Activated CD8-positive, alpha-beta T cell treated with anti-CD3 and anti-CD28 coated beads, Interleukin-2, amount 10 ng/mL, durations not matched to agents 7 days and 5 days (primary cell): ENCODE results near the gene SEMA3F. TPM values are rescaled to one million over a fixed set of nuclear protein-coding genes. Genes with fewer than 3 reads are reported as not detected.

Experiments used
- ATAC-seq: fragments of 150-1000 bp; cut with Tn5 transposase; one replicate; pipeline ENCODE4 v1.10.0; 2021; ENCODE audit warnings: moderate library complexity
- CTCF ChIA-PET: fragments of 350-600 bp; sonication (Branson Sonifier 250); formaldehyde crosslinking; loops from one replicate; lab custom pipeline; 2021; ENCODE audit warnings: antibody characterized with exemption; lab: Charles Lee
- POLR2A ChIA-PET: fragments of 350-600 bp; sonication (Branson Sonifier 250); formaldehyde crosslinking; loops from one replicate; lab custom pipeline; 2021; ENCODE audit warnings: antibody characterized with exemption; lab: Charles Lee
- DNase-seq: peaks from one replicate; pipeline ENCODE4 v3.0.0-alpha.2; 2020
- H3K27ac Mint-ChIP-seq: one replicate; pipeline ENCODE4 v1.8.0; 2021; ENCODE audit warnings: mild to moderate bottlenecking, mixed read lengths
- H3K27me3 Mint-ChIP-seq: one replicate; pipeline ENCODE4 v1.8.0; 2021; ENCODE audit warnings: low read depth, mixed read lengths
- H3K36me3 Mint-ChIP-seq: one replicate; pipeline ENCODE4 v1.8.0; 2021; ENCODE audit warnings: low read depth, mixed read lengths
- H3K4me1 Mint-ChIP-seq: one replicate; pipeline ENCODE4 v1.8.0; 2021; ENCODE audit warnings: low read depth, mixed read lengths
- H3K4me3 Mint-ChIP-seq: one replicate; pipeline ENCODE4 v1.8.0; 2021; ENCODE audit warnings: mild to moderate bottlenecking, mixed read lengths
- H3K9me3 Mint-ChIP-seq: one replicate; pipeline ENCODE4 v1.8.0; 2022; ENCODE audit warnings: mixed read lengths; ENCODE audit not compliant: insufficient read depth
- total RNA-seq, 2 experiments: library from RNA; stranded (reverse); gene quantifications; one replicate each; pipeline ENCODE4 v1.2.3, GENCODE V29; 2021

Gene SEMA3F
- total RNA-seq, 2 experiments from 2014 or later: not detected

- H3K27me3 Mint-ChIP-seq: no peaks in the 10 kb centered on the region
- ChIA-PET POLR2A (no interaction called here), CTCF (no interaction called here)
- no peak for ATAC-seq
- H3K27ac Mint-ChIP-seq: no peak overlapping the region
- no peaks in the 10 kb centered on the region for H3K4me1 Mint-ChIP-seq
- H3K4me3 Mint-ChIP-seq: no peak overlapping the region
- no peak for DNase-seq
- no peaks in the 10 kb centered on the region for H3K9me3 Mint-ChIP-seq
- H3K36me3 Mint-ChIP-seq: no peaks in the 10 kb centered on the region
Observed at GRCh38 chr3:50167841-50168209, 12.7 kb downstream of the SEMA3F start.

- no peaks in the 10 kb centered on the region for H3K4me1 Mint-ChIP-seq
- POLR2A ChIA-PET: no interaction called here
- ATAC-seq (no peak), DNase-seq (no peak)
- no peaks in the 10 kb centered on the region for H3K9me3 Mint-ChIP-seq
- CTCF ChIA-PET: no interaction called here
- no peak overlapping the region for H3K27ac Mint-ChIP-seq
- H3K27me3 Mint-ChIP-seq: no peaks in the 10 kb centered on the region
- no peaks in the 10 kb centered on the region for H3K36me3 Mint-ChIP-seq
- H3K4me3 Mint-ChIP-seq: no peak overlapping the region
Observed at GRCh38 chr3:50168388-50168787, 13.3 kb downstream of the SEMA3F start.

- CTCF ChIA-PET: no interaction called here
Observed at GRCh38 chr3:50168791-50169190, 13.7 kb downstream of the SEMA3F start.

GRCh38 chr3:50169232-50169832, 14.2 kb downstream of the SEMA3F start:
- ChIA-PET CTCF (interaction anchor here (1.4 to 1.5 kb wide), 2 partner anchors 23 to 25 kb away, joined by 3 to 4 read pairs; no protein-coding TSS in a partner anchor), POLR2A (no interaction called here)
- no peak for ATAC-seq
- H3K27me3 Mint-ChIP-seq: no peaks in the 10 kb centered on the region
- no peak for DNase-seq
- H3K9me3 Mint-ChIP-seq: no peaks in the 10 kb centered on the region
- H3K27ac Mint-ChIP-seq: no peak overlapping the region
- H3K4me1 Mint-ChIP-seq: peaks cover 5% of the 10 kb centered on the region
- no peaks in the 10 kb centered on the region for H3K36me3 Mint-ChIP-seq
- H3K4me3 Mint-ChIP-seq: no peak overlapping the region

More at GRCh38 chr3:50168791-50169190, 13.7 kb downstream of the SEMA3F start:
- Mint-ChIP-seq H3K4me3 (no peak overlapping the region), H3K27me3 (no peaks in the 10 kb centered on the region), H3K27ac (no peak overlapping the region), H3K36me3 (no peaks in the 10 kb centered on the region), H3K9me3 (no peaks in the 10 kb centered on the region), H3K4me1 (peaks cover 3% of the 10 kb centered on the region)
- POLR2A ChIA-PET: no interaction called here
- DNase-seq (no peak), ATAC-seq (no peak)

GRCh38 chr3:50169858-50170257, 14.7 kb downstream of the SEMA3F start:
- ATAC-seq (no peak), DNase-seq (no peak)
- Mint-ChIP-seq H3K4me1 (peaks cover 5% of the 10 kb centered on the region), H3K36me3 (no peaks in the 10 kb centered on the region), H3K27ac (no peak overlapping the region), H3K9me3 (no peaks in the 10 kb centered on the region), H3K27me3 (no peaks in the 10 kb centered on the region), H3K4me3 (no peak overlapping the region)
- CTCF ChIA-PET: interaction anchor here (1.0 to 1.5 kb wide), 3 partner anchors 22 to 77 kb away, joined by 3 to 4 read pairs (median 3); no protein-coding TSS in a partner anchor
- POLR2A ChIA-PET: no interaction called here

- no peak overlapping the region for H3K27ac Mint-ChIP-seq
- H3K4me1 Mint-ChIP-seq: peaks cover 5% of the 10 kb centered on the region
- no peaks in the 10 kb centered on the region for H3K27me3 Mint-ChIP-seq
- ATAC-seq (no peak), DNase-seq (no peak)
- no peaks in the 10 kb centered on the region for H3K36me3 Mint-ChIP-seq
- no peaks in the 10 kb centered on the region for H3K9me3 Mint-ChIP-seq
- ChIA-PET POLR2A (no interaction called here), CTCF (interaction anchor here (1.0 to 1.5 kb wide), 3 partner anchors 22 to 76 kb away, joined by 3 to 4 read pairs (median 3); no protein-coding TSS in a partner anchor)
- no peak overlapping the region for H3K4me3 Mint-ChIP-seq
Observed at GRCh38 chr3:50170689-50171088, 15.6 kb downstream of the SEMA3F start.

- Mint-ChIP-seq H3K9me3 (no peaks in the 10 kb centered on the region), H3K27ac (no peak overlapping the region), H3K27me3 (no peaks in the 10 kb centered on the region), H3K36me3 (no peaks in the 10 kb centered on the region), H3K4me1 (peaks cover 5% of the 10 kb centered on the region), H3K4me3 (no peak overlapping the region)
- DNase-seq: no peak
- POLR2A ChIA-PET: interaction anchor here (1.2 kb wide), 1 partner anchor 57 kb away, joined by 3 read pairs; no protein-coding TSS in a partner anchor
- CTCF ChIA-PET: interaction anchor here (1.3 kb wide), 1 partner anchor 90 kb away, joined by 3 read pairs; no protein-coding TSS in a partner anchor
- ATAC-seq: no peak
Observed at GRCh38 chr3:50171540-50172301, 16.6 kb downstream of the SEMA3F start.

GRCh38 chr3:50172626-50173220, 17.6 kb downstream of the SEMA3F start:
- Mint-ChIP-seq H3K36me3 (no peaks in the 10 kb centered on the region), H3K4me1 (peaks cover 5% of the 10 kb centered on the region), H3K9me3 (no peaks in the 10 kb centered on the region), H3K27me3 (no peaks in the 10 kb centered on the region), H3K4me3 (no peak overlapping the region), H3K27ac (no peak overlapping the region)
- DNase-seq (no peak), ATAC-seq (no peak)
- CTCF ChIA-PET: interaction anchor here (1.3 kb wide), 1 partner anchor 89 kb away, joined by 3 read pairs; no protein-coding TSS in a partner anchor
- POLR2A ChIA-PET: interaction anchor here (0.9 to 1.2 kb wide), 2 partner anchors 17 to 58 kb away, joined by 3 to 4 read pairs; no protein-coding TSS in a partner anchor

GRCh38 chr3:50173685-50174516, 18.8 kb downstream of the SEMA3F start:
- H3K27me3 Mint-ChIP-seq: no peaks in the 10 kb centered on the region
- H3K27ac Mint-ChIP-seq: no peak overlapping the region
- ATAC-seq (no peak), DNase-seq (no peak)
- H3K4me1 Mint-ChIP-seq: peaks cover 5% of the 10 kb centered on the region
- H3K9me3 Mint-ChIP-seq: no peaks in the 10 kb centered on the region
- POLR2A ChIA-PET: interaction anchor here (0.9 kb wide), 1 partner anchor 18 kb away, joined by 4 read pairs; no protein-coding TSS in a partner anchor
- H3K4me3 Mint-ChIP-seq: no peak overlapping the region
- CTCF ChIA-PET: no interaction called here
- no peaks in the 10 kb centered on the region for H3K36me3 Mint-ChIP-seq

GRCh38 chr3:50174517-50174895, 19.4 kb downstream of the SEMA3F start:
- Mint-ChIP-seq H3K4me3 (no peak overlapping the region), H3K27ac (no peak overlapping the region), H3K36me3 (no peaks in the 10 kb centered on the region), H3K4me1 (peaks cover 5% of the 10 kb centered on the region), H3K27me3 (peaks cover under 1% of the 10 kb centered on the region), H3K9me3 (no peaks in the 10 kb centered on the region)
- no peak for ATAC-seq
- POLR2A ChIA-PET: no interaction called here
- DNase-seq: no peak
- CTCF ChIA-PET: no interaction called here

GRCh38 chr3:50174947-50175524, 19.9 kb downstream of the SEMA3F start:
- no peak overlapping the region for H3K4me3 Mint-ChIP-seq
- H3K27ac Mint-ChIP-seq: no peak overlapping the region
- H3K27me3 Mint-ChIP-seq: peaks cover 3% of the 10 kb centered on the region
- H3K4me1 Mint-ChIP-seq: peaks cover 5% of the 10 kb centered on the region
- POLR2A ChIA-PET: no interaction called here
- CTCF ChIA-PET: no interaction called here
- no peaks in the 10 kb centered on the region for H3K9me3 Mint-ChIP-seq
- ATAC-seq (no peak), DNase-seq (no peak)
- H3K36me3 Mint-ChIP-seq: no peaks in the 10 kb centered on the region
